B cell (primary cell): Measurements from ENCODE around the gene SNAPC1. TPM values are rescaled to one million over a fixed set of nuclear protein-coding genes. Genes with fewer than 3 reads are reported as not detected.

ENCODE experiments used
- ATAC-seq: fragments of 200-7000 bp; cut with Tn5 transposase; one replicate; pipeline ENCODE4 v1.10.0; 2021; ENCODE audit warnings: low read depth, mild to moderate bottlenecking, moderate number of reproducible peaks, moderate library complexity
- CTCF ChIA-PET: fragments of 350-600 bp; sonication (Branson Sonifier 250); formaldehyde crosslinking; loops from one replicate; lab custom pipeline; 2021; ENCODE audit warnings: antibody characterized with exemption, inconsistent platforms; lab: Charles Lee
- POLR2A ChIA-PET: fragments of 350-600 bp; sonication (Branson Sonifier 250); formaldehyde crosslinking; loops from one replicate; lab custom pipeline; 2021; ENCODE audit warnings: antibody characterized with exemption; lab: Charles Lee
- DNase-seq: peaks from one replicate; pipeline ENCODE4 v3.0.0; 2013
- H2AFZ ChIP-seq: 2 replicates; pipeline ENCODE4 v1.6.1; 2012; ENCODE audit warnings: mild to moderate bottlenecking, low read depth, low read length; ENCODE audit not compliant: insufficient read depth, poor library complexity, severe bottlenecking
- H3K27ac ChIP-seq, 2 donors: 1 replicate in 1 of 2; 2 replicates in 1 of 2; pipeline ENCODE4 v1.5.1; 2012 to 2013; ENCODE audit warnings: low read length in 2 of 2, mild to moderate bottlenecking in 2 of 2, moderate library complexity in 1 of 2
- H3K27me3 ChIP-seq, 4 experiments: fragments of 200-600 bp in 1 of 4; sonication (generic) in 1 of 4; replicated peaks in 1 of 4; 1 replicate in 2 of 4; 2 replicates in 2 of 4; pipeline versions ENCODE4 v1.6.1 to v1.7.0; 2013 to 2016; ENCODE audit warnings: low read length in 3 of 4, mild to moderate bottlenecking in 2 of 4, mixed read lengths in 1 of 4, moderate library complexity in 1 of 4; ENCODE audit not compliant: insufficient read depth in 4 of 4, control insufficient read depth in 3 of 4; ENCODE audit errors: control extremely low read depth in 1 of 4
- H3K36me3 ChIP-seq, 2 experiments: replicated peaks in 1 of 2; 1 replicate in 1 of 2; 2 replicates in 1 of 2; pipeline versions ENCODE4 v1.6.1 to v1.7.1; 2013; ENCODE audit warnings: low read length in 1 of 2; ENCODE audit not compliant: insufficient read depth in 2 of 2, control insufficient read depth in 1 of 2; ENCODE audit errors: control extremely low read depth in 1 of 2, extremely low read depth in 1 of 2
- H3K4me1 ChIP-seq, 2 donors: fragments of 200-600 bp in 1 of 2; sonication (generic) in 1 of 2; 1 replicate in 1 of 2; 2 replicates in 1 of 2; pipeline versions ENCODE4 v1.5.1 to v1.6.1; 2013 to 2017; ENCODE audit warnings: low read length in 2 of 2; ENCODE audit not compliant: control insufficient read depth in 2 of 2, insufficient read depth in 2 of 2
- H3K4me2 ChIP-seq: replicated peaks from 2 replicates; pipeline ENCODE3; 2012; ENCODE audit warnings: mild to moderate bottlenecking, low read depth, low read length; ENCODE audit not compliant: poor library complexity, severe bottlenecking
- H3K4me3 ChIP-seq, 5 experiments: fragments of 200-600 bp in 1 of 5; sonication (generic) in 1 of 5; 1 replicate in 3 of 5; 2 replicates in 2 of 5; pipeline versions ENCODE4 v1.5.1 to v1.7.0; 2011 to 2016; ENCODE audit warnings: low read length in 4 of 5, mild to moderate bottlenecking in 4 of 5, low read depth in 2 of 5, control low read depth in 1 of 5, moderate library complexity in 1 of 5; ENCODE audit not compliant: insufficient read depth in 1 of 5; ENCODE audit errors: control extremely low read depth in 1 of 5, extremely low read depth in 1 of 5
- H3K79me2 ChIP-seq: fragments of 200-600 bp; sonication (generic); one replicate; pipeline ENCODE4 v1.6.0; 2016; ENCODE audit warnings: low read length; ENCODE audit not compliant: control insufficient read depth, insufficient read depth
- H3K9ac ChIP-seq: fragments of 200-600 bp; sonication (generic); 2 replicates; pipeline ENCODE4 v1.6.1; 2017; ENCODE audit warnings: mild to moderate bottlenecking, low read length, moderate library complexity
- H3K9me3 ChIP-seq, 3 donors: one replicate each; pipeline versions ENCODE4 v1.6.1 to v1.7.1; 2013; ENCODE audit warnings: low read length in 2 of 3; ENCODE audit not compliant: control insufficient read depth in 2 of 3, insufficient read depth in 1 of 3; ENCODE audit errors: control extremely low read depth in 1 of 3
- H4K20me1 ChIP-seq: 2 replicates; pipeline ENCODE4 v1.6.0; 2012; ENCODE audit warnings: mild to moderate bottlenecking, low read length; ENCODE audit not compliant: insufficient read depth, control insufficient read depth, poor library complexity, severe bottlenecking
- H3K27ac Mint-ChIP-seq: one replicate; pipeline ENCODE4 v1.8.0; 2021; ENCODE audit warnings: mixed read lengths
- H3K27me3 Mint-ChIP-seq: one replicate; pipeline ENCODE4 v1.8.0; 2021; ENCODE audit warnings: mixed read lengths
- H3K4me1 Mint-ChIP-seq: one replicate; pipeline ENCODE4 v1.8.0; 2021; ENCODE audit warnings: mixed read lengths
- H3K4me3 Mint-ChIP-seq: one replicate; pipeline ENCODE4 v1.8.0; 2021; ENCODE audit warnings: mixed read lengths
- H3K9me3 Mint-ChIP-seq: one replicate; pipeline ENCODE4 v1.8.0; 2022; ENCODE audit warnings: mixed read lengths; ENCODE audit not compliant: insufficient read depth
- CTCF ChIP-seq: fragments of 200-600 bp; IDR thresholded peaks from one replicate; pipeline ENCODE4 v1.8.0; 2022; ENCODE audit warnings: antibody characterized with exemption, mild to moderate bottlenecking
- EZH2 ChIP-seq: IDR thresholded peaks from 2 replicates; pipeline ENCODE4 v1.6.1; 2012; ENCODE audit warnings: borderline replicate concordance, low read depth, mild to moderate bottlenecking, moderate library complexity, low read length; ENCODE audit not compliant: insufficient read depth, poor library complexity, severe bottlenecking
- WGBS: methylation state at CpG from one replicate; pipeline ENCODE4 v1.1.5; 2013; ENCODE audit warnings: missing lambda C conversion rate; ENCODE audit not compliant: insufficient coverage; 5-methylcytosine and 5-hydroxymethylcytosine counted together
- intact Hi-C: fragments of 100-400 bp; cut with micrococcal nuclease; formaldehyde crosslinking; loops from one replicate; pipeline ENCODE4 v1.10.0; 2022
- polyA plus RNA-seq: library from polyadenylated mRNA; depleted of rRNA; stranded (reverse); fragments of >200 nt; gene quantifications from 2 replicates; pipeline ENCODE4 v1.2.3, GENCODE V29; 2012
- total RNA-seq, 2 donors: library from RNA; stranded (reverse); fragments of 120-200 nt in 1 of 2; gene quantifications; 1 replicate in 1 of 2; 2 replicates in 1 of 2; pipeline versions ENCODE4 v1.2.3 to v1.2.4, GENCODE V29; 2013 to 2022

The SNAPC1 gene
- total and polyA plus RNA-seq, 2 donors (not counting 1 experiment from before 2014, with no cell fraction given): 2.6 to 7.1 TPM

- Mint-ChIP-seq H3K4me1 (no peaks in the 10 kb centered on the region), H3K4me3 (no peak overlapping the region), H3K27me3 (no peaks in the 10 kb centered on the region), H3K27ac (no peak overlapping the region), H3K9me3 (no peaks in the 10 kb centered on the region)
- no peaks in the 10 kb centered on the region for H3K79me2 ChIP-seq
- H3K36me3 ChIP-seq: peaks cover 5 to 6% of the 10 kb centered on the region in 2 experiments
- H3K4me3 ChIP-seq: no peak overlapping the region
- intact Hi-C loops: no loop called here
- no peak overlapping the region for H3K9ac ChIP-seq
- H3K27me3 ChIP-seq: no peaks in the 10 kb centered on the region
- no peak for ATAC-seq
- H3K9me3 ChIP-seq: no peaks in the 10 kb centered on the region
- H2AFZ ChIP-seq: no peak overlapping the region
- TF ChIP-seq EZH2 (no peak), CTCF (no peak)
- 98% methylated on average over 5 of the region's 5 CpGs for WGBS
- H3K4me1 ChIP-seq: no peaks in the 10 kb centered on the region
- no peak for DNase-seq
- no peaks in the 10 kb centered on the region for H4K20me1 ChIP-seq
- ChIA-PET CTCF (interaction anchor here (0.6 to 1.5 kb wide), 2 partner anchors 337 to 384 kb away, joined by 3 to 4 read pairs; no protein-coding TSS in a partner anchor), POLR2A (no interaction called here)
- H3K27ac ChIP-seq: no peak overlapping the region
- H3K4me2 ChIP-seq: no peak overlapping the region
These were observed 35.1 kb downstream of the SNAPC1 start for GRCh38 chr14:61797309-61797708.

- H3K9me3 Mint-ChIP-seq: no peaks in the 10 kb centered on the region
- Histone ChIP-seq H3K4me1 (no peaks in the 10 kb centered on the region), H3K36me3 (no peaks in the 10 kb centered on the region), H3K9me3 (no peaks in the 10 kb centered on the region), H3K4me3 (no peak overlapping the region), H3K27ac (no peak overlapping the region), H3K4me2 (no peak overlapping the region), H3K79me2 (no peaks in the 10 kb centered on the region), H4K20me1 (no peaks in the 10 kb centered on the region), H3K27me3 (no peaks in the 10 kb centered on the region), H3K9ac (no peak overlapping the region), H2AFZ (no peak overlapping the region)
- ATAC-seq (no peak), DNase-seq (no peak)
- intact Hi-C loops: no loop called here
- ChIA-PET CTCF (no interaction called here), POLR2A (no interaction called here)
- no peak overlapping the region for H3K4me3 Mint-ChIP-seq
- H3K4me1 Mint-ChIP-seq: peaks cover 2% of the 10 kb centered on the region
- no peak overlapping the region for H3K27ac Mint-ChIP-seq
- 75% methylated on average over 2 of the region's 2 CpGs for WGBS
- TF ChIP-seq EZH2: no peak
- no peak for TF ChIP-seq CTCF
- H3K27me3 Mint-ChIP-seq: no peaks in the 10 kb centered on the region
These were observed 39.9 kb downstream of the SNAPC1 start for GRCh38 chr14:61802010-61802568.
